ENCODE data around the gene SLC12A5. TPM values are rescaled to one million over a fixed set of nuclear protein-coding genes. Genes with fewer than 3 reads are reported as not detected.

The SLC12A5 gene
- total RNA-seq, 2 experiments from 2014 or later: 3.8 to 11.0 TPM

- no peak overlapping the region for H3K4me3 ChIP-seq (ENCODE audit: low read depth, low read length, poor library complexity, severe bottlenecking)
- no peak for DNase-seq (ENCODE audit: low spot score)
- intact Hi-C loops (cut with micrococcal nuclease; ENCODE audit: unreplicated experiment): no loop called here
- H3K36me3 ChIP-seq (ENCODE audit: insufficient read depth, low read length): no peaks in the 10 kb centered on the region
- no peaks in the 10 kb centered on the region for H4K20me1 ChIP-seq (ENCODE audit: insufficient read depth, low read length)
- no peak overlapping the region for H3K4me2 ChIP-seq (ENCODE audit: low read length)
- no TSS peak for BruUV-seq (replicated peaks)
- no peaks in the 10 kb centered on the region for H3K9me3 ChIP-seq (ENCODE audit: low read length)
- peaks cover 3% of the 10 kb centered on the region for H3K4me1 ChIP-seq (ENCODE audit: insufficient read depth, low read length, poor library complexity, severe bottlenecking)
- POLR2A ChIA-PET: interaction anchor here (0.7 to 1.1 kb wide), 2 partner anchors 10 to 106 kb away, joined by 3 to 5 read pairs; no protein-coding TSS in a partner anchor
- H2AFZ ChIP-seq (ENCODE audit: low read length): no peak overlapping the region
- H3K79me2 ChIP-seq (ENCODE audit: insufficient read depth, low read depth, low read length): no peaks in the 10 kb centered on the region
- TF ChIP-seq CTCF (conservative IDR thresholded peaks at IDR 0.05; ENCODE audit: low read length): no peak
- no peak for TF ChIP-seq EZH2phosphoT487 (IDR thresholded peaks at IDR 0.05; ENCODE audit: borderline replicate concordance, low read depth, low read length)
- CTCF ChIA-PET (ENCODE audit: unreplicated experiment): no interaction called here
- no peaks in the 10 kb centered on the region for H3K9me2 ChIP-seq (ENCODE audit: insufficient read depth, low read length)
- H3K27ac ChIP-seq (ENCODE audit: low read depth, low read length, poor library complexity, severe bottlenecking): no peak overlapping the region
Observed at GRCh38 chr20:45991616-45992015, 37.4 kb upstream of the SLC12A5 start.

GRCh38 chr20:45993197-45993951, 35.6 kb upstream of the SLC12A5 start:
- no peak overlapping the region for H2AFZ ChIP-seq (ENCODE audit: low read length)
- POLR2A ChIA-PET: no interaction called here

More at GRCh38 chr20:45993197-45993951, 35.6 kb upstream of the SLC12A5 start:
- Histone ChIP-seq H3K4me2 (ENCODE audit: low read length) (no peak overlapping the region), H3K9me2 (ENCODE audit: insufficient read depth, low read length) (no peaks in the 10 kb centered on the region), H3K9me3 (ENCODE audit: low read length) (no peaks in the 10 kb centered on the region), H4K20me1 (ENCODE audit: insufficient read depth, low read length) (no peaks in the 10 kb centered on the region), H3K27ac (ENCODE audit: low read depth, low read length, poor library complexity, severe bottlenecking) (no peak overlapping the region), H3K4me3 (ENCODE audit: low read depth, low read length, poor library complexity, severe bottlenecking) (no peak overlapping the region), H3K36me3 (ENCODE audit: insufficient read depth, low read length) (no peaks in the 10 kb centered on the region), H3K79me2 (ENCODE audit: insufficient read depth, low read depth, low read length) (no peaks in the 10 kb centered on the region), H3K4me1 (ENCODE audit: insufficient read depth, low read length, poor library complexity, severe bottlenecking) (peaks cover 3% of the 10 kb centered on the region)
- TF ChIP-seq EZH2phosphoT487 (IDR thresholded peaks at IDR 0.05; ENCODE audit: borderline replicate concordance, low read depth, low read length): no peak
- TF ChIP-seq CTCF (conservative IDR thresholded peaks at IDR 0.05; ENCODE audit: low read length): no peak
- no peak for DNase-seq (ENCODE audit: low spot score)
- intact Hi-C loops (cut with micrococcal nuclease; ENCODE audit: unreplicated experiment): no loop called here
- CTCF ChIA-PET (ENCODE audit: unreplicated experiment): no interaction called here
- BruUV-seq (replicated peaks): no TSS peak
